NK-92 (cell line): Measurements from ENCODE around the gene SPINT2.
"Not testable (repeated sequence)": the region's sequence is repeated elsewhere in the genome, so short reads cannot be mapped to it uniquely, and the experiment has no call there.

Source experiments
- DNase-seq: peaks from one replicate; lab custom pipeline; 2025; ENCODE audit not compliant: unreplicated experiment; lab: John Stamatoyannopoulos, UW

SPINT2 gene, protein sequence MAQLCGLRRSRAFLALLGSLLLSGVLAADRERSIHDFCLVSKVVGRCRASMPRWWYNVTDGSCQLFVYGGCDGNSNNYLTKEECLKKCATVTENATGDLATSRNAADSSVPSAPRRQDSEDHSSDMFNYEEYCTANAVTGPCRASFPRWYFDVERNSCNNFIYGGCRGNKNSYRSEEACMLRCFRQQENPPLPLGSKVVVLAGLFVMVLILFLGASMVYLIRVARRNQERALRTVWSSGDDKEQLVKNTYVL

DNA sequence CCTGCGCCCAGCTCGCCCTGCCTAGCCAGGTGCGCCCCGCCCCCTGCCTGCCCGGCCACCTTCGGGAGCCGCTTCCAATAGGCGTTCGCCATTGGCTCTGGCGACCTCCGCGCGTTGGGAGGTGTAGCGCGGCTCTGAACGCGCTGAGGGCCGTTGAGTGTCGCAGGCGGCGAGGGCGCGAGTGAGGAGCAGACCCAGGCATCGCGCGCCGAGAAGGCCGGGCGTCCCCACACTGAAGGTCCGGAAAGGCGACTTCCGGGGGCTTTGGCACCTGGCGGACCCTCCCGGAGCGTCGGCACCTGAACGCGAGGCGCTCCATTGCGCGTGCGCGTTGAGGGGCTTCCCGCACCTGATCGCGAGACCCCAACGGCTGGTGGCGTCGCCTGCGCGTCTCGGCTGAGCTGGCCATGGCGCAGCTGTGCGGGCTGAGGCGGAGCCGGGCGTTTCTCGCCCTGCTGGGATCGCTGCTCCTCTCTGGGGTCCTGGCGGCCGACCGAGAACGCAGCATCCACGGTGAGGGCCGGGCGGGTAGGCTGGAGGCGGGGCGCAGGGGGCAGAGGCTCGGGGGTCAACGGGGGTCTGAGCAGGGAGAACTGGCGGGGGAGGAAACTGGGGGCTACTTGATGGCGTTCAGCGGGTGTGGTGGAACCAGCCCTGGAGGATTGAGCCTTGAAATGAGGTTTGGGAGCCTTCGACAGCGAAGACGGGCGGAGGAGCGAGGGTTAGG is at the start of gene SPINT2:
SPINT2 (plus strand) TSS at position 88 of the 727 bp plus-strand sequence; CDS start at position 408, 320 bp downstream.
- no peak for DNase-seq

DNA sequence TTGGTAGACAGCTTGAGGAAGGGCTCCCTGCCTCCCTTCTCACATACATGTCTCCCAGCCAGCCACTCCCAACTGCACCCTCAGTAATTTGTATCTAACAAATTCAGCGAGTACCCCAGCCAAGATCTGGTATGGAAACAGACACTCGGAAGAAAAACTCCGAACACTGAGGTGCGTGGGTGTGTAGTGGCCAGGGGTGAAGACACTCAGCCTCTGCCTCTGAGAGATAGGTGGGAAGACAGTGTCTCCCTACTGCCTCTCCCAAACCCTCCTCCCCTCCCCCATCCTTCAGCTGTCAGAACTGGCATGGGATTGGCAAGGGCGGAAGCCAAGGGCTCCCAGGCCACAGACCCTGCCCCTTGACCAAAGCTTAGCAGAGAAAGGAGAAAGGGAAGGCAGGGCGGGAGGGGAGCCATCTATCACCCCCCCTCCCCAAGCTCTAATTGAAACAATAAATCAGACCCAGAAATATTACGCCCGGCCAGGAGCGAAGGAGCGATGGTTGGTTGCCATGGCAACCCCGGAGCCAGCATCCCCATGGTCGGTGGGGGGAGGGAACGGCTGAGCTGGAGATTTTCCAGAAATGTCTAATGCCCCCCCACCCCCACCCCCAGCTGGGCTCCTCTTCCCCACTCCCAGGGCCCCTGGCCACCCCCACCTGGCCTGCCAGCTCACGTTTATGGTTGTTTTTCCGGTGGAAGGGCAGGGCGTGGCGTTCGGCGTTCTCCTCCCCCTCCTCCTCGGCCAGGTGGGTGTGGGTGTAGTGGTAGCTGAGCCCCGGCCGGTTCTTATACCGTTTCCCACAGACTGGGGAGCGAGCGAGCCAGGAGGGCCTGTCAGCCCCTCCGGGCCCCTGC is 47.4 kb upstream of the SPINT2 start:
- no peak for DNase-seq

DNA sequence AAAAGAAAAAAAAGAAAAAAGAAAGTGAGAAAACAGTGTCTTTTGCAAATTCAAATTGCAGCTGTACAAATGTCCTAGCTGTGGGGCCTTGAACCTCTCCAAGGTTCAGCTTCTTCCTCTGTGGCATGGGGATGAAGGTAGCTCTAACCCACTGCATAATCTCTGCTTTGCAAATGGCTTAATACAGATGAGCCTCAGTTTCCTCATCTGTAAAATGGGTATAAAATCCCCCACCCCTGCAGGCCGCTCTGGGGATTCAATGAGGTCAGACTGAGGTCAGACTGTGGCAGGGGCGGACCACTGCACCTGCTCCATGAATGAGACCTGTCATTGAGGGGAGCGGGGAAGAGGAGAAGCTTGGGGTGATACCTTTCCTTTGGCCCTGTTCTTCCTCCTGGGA is 46.2 kb upstream of the SPINT2 start:
- DNase-seq, result no peak

DNA sequence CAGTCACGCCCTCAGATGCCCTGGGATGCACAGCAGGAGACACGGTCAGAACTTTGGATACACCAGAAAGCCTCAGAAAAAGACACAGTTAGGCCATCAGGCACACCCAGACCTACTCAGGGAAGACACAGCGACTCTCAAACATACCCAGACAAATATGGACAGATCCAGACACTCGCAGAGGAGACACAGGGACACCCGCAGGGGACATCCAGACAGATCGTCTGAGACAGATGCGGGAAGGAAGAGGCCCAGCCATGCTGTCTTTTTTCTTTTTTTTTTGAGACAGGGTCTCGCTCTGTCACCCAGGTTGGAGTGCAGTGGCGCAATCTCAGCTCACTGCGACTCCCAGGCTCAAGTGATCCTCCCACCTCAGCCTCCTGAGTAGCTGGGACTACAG is 45.2 kb upstream of the SPINT2 start:
- no peak for DNase-seq

DNA sequence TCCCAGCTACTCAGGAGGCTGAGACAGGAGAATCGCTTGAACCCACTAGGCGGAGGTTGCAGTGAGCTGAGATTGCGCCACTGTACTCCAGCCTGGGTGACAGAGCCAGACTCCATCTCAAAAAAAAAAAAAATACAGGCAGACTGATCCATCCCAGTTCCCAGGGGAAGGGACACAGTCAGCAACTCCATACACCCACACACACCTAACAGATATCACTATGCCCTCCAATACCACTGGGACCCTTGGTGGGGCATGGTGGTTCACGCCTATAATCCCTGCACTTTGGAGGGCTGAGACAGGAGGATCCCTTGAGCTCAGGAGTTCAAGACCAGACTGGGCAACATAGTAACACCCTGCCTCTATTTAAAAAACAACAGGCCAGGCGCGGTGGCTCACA is 43.0 kb upstream of the SPINT2 start:
- DNase-seq, result no peak

DNA sequence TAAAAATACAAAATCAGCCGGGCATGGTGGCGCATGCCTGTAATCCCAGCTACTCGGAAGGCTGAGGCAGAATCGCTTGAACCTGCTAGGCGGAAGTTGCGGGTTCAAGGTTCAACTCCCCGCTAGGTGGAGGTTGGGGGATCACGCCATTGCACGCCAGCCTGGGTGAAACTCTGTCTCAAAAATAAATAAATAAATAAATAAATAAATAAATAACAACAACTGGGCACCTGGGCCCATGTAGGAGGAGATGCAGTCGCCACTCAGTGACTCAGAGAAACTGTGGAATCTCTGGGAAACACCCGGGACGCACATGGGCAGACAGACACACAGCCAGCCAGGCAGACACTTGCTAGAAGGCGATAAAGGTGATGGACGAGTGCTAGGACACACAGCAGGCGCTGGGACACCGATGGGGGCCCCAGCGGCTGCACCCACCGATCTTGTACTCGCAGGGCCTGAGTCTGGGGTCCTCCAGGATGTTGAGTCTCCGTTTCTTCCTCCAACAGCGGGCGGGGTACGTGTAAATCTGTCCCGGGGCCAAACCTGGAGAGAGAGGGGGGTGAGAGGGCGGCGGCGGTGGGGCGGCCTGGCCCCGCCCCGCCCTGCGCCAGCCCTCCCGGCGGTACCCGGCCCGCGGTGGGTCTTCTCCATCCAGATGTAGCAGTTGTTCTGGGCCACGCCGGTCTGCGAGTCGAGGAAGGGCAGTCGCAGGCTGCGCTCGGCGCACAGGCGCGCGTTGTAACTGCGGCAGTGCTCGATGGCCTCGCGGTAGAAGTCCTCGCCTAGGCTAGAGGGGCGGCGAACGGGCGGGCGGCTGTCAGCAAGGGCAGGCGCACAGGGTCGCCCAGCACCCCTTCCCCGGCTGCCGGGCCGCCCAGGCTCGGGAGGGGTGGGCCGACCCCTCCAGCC is 42.2 kb upstream of the SPINT2 start:
- DNase-seq, result no peak

DNA sequence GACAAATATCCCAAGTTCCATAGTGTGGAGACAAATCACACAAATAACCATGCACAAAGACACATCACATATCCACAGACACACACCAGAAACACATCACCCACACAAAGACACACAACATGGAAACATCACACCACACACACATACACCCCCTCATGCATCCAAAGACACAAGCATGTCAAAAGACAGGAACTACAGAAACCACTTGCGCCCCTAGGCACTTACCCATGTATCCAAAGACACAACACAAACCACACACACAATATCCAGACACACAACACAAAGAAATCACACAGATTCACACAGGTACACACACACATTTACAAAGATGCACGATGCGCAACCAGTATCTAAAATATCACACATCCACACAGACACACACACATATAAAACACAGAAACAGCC is 41.3 kb upstream of the SPINT2 start:
- no peak for DNase-seq

DNA sequence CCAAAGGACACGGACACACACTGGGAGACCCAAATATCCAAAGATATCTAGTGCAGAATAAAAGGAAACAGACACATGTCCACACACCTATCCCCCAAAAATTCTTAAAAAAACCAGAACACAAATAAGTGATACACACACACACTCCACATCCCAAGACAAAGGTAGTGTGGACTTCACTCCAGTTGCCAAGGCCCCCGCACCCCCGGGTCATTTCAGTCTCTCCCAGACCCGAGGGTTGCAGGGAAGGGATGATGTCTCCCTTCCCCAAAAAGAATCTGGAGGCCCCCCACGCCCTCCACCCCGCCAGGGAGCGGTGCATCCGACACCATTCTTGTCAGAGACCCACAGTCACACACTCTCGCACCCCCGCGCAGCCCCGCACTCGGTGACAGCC is 40.8 kb upstream of the SPINT2 start:
- DNase-seq, result no peak

DNA sequence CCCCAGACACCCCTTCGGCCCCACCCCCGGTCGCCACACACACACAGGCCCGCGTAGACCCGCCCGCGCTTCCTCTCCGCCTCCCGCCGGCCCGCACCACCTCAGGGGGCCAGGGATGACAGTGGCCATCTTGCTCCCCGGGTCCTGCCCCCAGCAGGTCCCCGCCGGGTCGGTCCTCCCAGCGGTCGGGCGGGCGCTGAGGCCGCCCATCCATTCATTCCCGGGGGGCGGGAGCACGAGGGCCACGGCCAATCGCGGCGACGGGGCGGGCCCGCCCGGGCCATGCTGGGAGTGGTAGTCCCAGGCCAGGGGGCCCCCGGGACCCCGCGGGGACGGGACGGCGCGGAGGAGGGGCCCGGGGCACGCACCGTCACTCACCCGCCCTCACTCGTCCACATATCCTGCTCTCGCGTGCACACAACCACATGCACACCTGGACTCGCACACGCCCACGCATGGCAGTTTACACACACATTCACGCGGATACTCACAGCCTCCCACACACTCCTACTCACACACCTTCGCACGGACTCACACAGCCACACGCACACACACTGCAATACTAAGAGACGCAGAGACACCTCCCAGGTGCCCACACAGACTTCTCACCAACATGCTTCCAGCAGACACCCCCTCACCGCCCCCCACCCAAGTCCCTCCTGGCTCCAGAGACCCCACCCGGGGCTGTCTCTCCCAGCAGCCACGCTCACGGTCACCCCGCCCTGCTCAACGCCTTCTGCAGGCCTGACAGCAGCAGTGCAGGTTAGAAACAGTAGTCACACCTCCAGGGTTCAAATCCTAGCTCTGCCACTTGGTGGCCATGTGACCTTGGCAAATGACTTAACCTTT is 40.1 kb upstream of the SPINT2 start, which contains the start of gene DPF1:
DPF1 (minus strand) TSS at position 209 of the 849 bp plus-strand sequence; CDS start at position 129, 80 bp downstream.
- no peak for DNase-seq

DNA sequence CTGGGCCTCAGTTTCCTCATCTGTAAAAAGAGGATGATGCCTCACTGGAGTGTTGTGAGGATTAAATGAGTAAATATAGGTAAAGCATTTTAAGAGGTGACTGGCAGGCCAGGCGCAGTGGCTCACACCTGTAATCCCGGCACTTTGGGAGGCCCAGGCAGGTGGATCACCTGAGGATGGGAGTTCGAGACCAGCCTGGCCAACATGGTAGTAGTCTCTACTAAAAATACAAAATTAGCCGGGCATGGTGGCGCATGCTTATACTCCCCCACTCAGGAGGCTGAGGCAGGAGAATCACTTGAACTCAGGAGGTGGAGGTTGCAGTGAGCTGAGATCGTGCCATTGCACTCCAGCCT is 39.5 kb upstream of the SPINT2 start:
- not testable (repeated sequence) for DNase-seq

DNA sequence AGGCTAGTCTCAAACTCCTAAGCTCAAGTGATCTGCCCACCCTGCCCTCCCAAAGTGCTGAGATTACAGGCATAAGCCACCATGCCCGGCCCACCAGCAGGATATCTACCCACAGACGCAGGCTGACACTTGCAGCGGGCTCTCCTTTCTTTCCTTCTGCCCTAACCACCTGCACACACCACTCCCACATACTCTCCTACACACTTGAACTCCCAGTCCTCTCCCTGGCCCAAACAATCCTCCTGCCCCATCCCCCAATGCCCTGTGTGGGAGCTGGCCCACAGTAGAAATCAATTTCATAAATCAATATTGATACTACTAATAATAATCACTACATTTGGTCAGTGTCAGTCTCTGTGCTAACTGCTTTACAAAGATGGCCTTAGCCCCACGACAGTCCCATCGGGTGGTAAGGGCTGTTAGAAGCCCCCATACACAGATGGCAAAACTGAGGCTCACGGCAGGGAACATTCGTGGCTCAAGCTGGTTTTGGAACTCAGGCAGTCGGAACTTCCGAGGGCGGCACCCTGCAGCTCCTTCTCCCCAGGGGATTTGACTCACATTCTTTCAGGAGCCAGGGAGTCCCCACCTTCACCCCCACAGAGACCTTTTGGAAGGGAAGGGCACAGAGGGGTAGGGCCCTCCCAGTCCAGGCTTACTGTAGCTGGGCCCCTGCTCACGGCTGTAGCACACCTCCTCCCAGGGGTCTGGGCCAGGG is 36.9 kb upstream of the SPINT2 start:
- no peak for DNase-seq

DNA sequence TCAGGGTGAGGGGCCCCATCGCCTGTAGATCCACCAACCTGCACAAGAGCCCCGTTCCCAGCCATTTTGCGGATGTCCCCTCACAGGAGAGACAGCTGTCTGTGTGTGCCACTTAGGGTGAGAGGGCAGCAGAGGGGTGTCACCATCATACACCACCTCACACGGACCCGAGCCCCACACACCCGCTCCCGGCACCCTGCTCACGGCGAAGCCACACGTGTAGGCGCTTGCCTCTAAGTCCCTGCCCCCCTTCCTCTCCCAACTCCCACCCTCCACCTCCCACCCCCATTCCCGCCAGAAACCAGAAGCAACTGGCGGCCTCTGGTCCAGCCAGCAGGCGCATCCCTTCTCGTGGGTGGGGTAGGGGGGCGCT is 36.4 kb upstream of the SPINT2 start:
- DNase-seq, result no peak

DNA sequence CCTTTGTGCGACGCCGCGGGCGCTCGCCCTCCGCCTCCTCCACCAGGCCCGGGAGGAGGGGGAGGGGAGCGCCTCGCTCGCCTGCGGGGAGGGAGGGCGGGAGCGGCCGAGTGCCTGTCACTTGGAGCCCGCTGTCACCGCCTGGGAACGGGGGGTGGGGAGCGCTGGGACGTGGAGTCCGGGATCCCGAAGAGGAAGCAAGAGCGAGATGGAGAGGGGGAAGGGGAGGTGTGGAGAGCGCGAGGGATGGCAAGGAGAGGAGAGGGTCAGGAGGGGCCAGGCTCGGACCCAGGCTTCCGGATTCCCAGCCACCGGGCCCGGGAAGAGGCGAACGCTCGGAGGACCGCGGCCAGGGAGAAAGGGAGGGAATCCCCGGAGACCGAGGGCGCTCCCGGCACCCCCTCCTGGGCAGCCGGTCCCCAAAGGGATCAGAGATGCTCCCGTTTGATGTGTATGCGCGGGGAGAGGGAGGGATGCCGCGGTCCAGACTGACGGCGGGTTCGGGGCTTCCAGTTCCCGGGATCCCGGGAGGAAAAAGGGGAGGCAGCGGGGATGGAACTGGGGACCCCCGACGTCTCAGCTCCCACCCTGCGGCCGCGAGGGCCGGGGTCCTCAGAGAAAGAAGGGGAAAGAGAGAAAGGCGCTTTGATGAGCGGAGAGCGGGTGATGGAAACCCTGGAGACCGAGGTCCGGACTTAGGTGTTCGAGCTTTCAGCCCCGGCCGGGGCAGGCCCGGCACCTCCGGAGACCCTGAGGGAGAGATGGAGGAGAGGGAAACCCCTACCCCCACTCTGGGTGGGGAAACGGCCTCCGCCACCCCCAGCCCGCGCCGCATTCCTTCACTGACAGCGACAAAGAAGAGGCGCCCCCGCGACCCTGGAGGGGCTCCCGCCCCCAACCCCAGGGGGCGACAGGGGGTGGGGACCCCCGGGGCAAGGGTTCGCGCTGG is 35.6 kb upstream of the SPINT2 start:
- no peak for DNase-seq

DNA sequence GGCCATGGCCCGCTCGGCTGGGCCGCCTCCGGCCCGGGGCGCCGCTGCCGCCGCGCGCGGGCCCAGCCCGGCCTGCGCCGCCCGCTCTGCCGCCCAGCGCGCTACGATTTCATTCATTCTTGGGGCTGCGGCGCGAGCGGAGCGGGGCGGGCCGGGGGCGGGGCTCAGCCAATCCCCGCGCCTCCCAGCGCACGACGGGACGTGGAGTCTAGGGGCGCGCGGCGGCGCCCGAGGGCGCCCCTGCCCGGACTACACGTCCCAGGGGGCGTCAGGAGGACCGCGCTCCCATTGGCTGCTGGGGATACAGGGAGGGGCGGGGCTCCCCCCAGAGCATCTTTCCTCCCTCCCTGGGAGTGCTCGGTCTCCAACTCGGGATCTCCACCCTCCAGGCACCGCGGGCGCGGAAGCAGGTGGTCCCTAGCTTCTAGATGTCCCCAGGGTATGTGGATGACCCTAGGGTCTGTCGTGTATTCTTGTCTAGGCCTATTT is 34.7 kb upstream of the SPINT2 start:
- no peak for DNase-seq

DNA sequence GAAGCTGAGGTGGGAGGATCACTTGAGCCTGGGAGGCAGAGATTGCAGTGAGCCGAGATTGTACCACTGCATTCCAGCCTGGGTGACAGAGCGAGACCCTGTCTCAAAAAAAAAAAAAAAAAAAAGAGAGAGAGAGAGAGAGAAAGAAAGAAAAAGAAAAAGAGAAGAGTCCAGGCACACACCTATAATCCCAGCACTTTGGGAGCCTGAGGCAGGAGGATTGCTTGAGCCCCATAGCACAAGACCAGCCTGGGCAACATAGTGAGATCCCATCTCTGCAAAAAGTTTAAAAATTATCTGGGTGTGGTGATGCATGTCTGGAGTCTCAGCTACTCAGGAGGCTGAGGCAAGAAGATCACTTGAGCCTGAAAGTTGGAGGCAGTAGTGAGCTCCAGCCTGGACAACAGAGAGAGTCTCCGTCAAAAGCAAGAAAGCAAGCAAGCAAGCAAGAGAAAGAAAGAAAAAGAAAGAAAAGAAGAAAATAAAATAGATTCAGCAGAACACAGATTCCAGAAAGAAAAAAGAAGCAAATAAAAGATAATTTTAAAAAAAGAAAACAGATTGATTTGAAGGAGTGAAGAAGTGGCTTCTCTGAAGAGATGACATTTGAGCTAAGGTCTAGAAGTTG is 33.8 kb upstream of the SPINT2 start:
- not testable (repeated sequence) for DNase-seq

DNA sequence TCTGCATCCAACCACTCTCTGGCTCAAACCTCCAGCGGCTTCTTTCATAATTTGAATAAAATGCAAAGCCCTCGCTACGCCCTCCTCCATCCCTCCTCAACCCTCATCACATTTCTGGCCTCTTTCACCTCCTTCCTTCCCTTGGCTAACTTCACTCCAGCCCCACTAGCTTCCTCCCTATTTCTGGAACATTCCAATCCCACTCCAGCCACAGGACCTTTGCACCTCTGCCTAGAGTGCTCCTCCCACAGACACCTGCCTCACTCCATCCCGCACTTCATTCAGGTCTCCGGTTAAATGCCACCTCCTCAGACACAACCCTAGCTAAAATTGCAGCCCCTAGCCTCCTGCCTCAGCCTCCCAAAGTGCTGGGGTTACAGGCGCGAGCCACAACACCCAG is 32.5 kb upstream of the SPINT2 start:
- no peak for DNase-seq

DNA sequence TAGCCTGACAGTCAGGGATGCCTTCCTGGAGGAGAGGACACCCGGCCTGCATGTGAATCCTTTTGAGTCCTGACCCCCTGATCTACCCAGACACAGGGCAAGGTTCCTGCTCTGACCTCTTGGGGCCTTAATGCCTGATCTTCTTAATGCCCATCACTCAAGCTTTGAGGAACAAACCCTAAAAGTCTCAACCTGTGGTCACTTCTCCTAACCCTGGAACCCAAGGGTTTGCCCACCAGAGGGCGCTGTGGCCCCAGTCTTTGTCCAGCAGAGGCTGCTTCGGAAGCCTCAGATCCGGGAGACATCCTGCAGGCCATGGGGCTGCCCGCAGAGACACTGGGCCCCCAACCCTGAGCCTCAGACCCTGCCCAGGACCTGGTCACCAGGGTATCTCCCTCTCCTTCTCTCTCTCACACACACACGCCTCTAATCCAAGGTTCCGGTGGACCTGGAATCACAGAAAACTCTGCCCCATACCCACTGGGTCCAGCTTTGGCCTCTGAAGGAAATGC is 30.6 kb upstream of the SPINT2 start:
- no peak for DNase-seq
